Femur (tissue), 1 donor: ENCODE data around the gene LTBP2.
A peak's percentile ranks its signal among the peaks of the same experiment; 100 is the strongest.

Experiments used
- DNase-seq: peaks from one replicate; pipeline ENCODE4 v3.0.0-alpha.2; 2017

LTBP2 gene

DNA sequence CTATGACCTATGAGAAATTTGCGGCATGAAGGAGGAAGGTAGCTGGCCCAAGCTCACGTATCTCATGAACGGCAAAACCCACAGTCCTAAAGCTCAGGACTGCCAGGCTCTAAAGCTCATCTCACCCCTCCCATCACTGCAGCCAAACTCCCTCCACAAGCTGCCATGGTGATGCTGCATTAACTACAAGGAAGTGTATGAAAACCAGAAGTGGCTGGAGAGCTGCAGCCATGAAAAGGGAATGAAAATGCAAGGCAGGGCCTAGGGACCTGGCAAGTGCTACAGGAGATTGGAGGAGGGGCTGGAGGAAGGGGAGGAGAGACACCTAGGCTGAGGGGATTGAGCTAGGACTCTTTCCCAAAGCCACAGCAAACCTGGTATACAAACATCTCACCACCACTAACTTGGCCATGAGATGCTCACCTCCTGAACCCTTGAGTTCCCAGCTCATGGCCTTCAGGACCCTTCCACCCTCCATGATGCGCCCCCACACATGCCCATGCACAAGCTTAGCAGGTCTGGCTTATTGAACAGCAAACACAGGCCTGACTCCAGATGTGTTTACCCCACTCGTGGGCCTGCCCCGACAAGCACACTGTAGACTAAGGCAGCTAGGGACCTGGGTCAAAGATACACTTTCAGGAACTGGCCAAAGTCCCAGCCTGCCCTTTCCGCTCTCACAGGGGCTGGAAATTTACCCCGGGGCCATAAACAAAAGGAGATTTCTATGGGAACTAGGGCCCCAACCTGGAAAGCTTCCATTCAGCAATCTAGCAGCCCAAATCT is 42.0 kb downstream of the LTBP2 start:
- DNase-seq: no peak

DNA sequence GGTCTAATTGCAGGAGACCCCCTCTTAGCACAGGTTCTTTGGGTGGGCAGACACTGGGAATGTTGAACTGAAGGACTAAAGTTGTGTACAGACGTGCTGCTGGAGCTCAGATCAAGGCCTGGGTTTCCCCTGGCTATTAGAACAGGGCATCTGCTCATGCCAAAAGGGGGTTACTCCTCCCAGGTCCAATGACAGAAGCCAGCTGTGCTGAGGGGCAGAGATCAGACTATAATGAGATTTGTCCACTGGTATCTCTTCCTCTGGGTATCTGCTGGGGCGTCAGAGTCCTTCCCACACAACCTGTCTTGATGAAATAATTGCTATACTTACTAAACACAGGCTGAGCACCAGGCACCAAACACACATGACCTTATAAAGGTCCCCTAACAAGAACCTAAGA is 42.6 kb downstream of the LTBP2 start:
- DNase-seq: no peak

DNA sequence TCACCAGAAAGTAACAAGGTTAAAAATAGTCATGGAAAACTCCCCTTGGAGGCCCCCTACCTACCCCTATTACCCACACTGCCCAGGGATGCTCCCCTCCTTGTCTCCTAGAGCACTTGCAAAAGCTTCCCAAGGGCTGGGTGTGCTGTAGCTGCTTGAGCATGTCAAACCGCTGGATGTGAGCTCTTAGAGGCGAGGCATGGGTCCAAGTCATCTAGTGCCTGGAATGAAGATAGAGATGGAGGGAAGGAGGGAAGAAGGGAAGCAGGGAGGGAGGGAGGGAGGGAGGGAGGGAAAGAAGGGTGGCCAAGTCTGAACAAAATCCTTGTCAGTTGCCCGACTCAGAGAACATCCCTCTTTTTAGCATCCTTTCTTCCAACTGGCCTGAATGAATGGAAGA is 43.1 kb downstream of the LTBP2 start:
- no peak for DNase-seq

DNA sequence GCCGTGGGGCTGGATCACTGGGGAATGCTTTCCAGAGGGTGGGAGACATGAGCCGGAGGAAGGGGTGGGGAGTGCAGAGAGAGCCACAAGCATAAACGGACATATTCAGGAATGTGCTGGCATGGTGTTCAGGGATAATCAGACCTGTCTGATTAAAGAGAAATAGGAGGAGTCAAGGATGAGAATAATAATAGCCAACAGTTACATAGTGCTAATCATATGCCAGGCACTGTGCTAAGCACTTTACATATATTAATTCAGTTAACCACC is 43.7 kb downstream of the LTBP2 start:
- no peak for DNase-seq

DNA sequence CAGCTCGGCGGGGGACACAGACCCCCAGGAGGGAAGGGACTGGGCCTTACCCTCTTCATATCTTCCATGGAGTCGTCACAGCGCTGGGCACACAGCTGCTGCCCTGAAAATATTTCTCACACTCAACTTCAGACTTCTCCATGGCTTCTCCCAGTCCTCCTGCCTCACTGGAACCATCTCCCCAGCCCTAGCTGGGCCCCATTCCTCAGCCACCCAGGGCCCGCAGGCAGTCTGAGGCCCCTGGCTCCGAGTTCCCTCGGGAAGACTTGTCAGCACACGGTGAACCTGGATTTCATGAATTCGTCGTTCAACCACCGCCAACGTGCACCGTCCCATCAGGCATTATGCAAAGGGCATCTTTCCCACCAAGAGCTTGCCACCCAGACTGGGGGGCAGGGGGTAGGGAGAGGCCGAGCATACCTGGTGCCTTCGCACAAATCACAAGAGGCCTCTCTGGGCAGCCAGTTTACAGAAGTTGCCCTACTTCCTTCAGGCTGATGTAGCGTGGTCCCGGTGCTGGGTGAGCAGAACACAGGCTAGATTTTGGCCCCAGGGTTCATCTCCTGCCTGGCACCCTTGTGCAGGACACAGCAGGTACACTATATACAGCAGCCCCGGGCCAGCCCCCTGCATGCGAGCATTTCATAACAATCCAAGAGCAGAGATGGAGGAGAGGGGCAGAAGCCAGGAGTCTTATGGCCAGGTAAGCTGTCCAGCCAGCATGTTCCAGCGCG is 44.2 kb downstream of the LTBP2 start:
- no peak for DNase-seq

DNA sequence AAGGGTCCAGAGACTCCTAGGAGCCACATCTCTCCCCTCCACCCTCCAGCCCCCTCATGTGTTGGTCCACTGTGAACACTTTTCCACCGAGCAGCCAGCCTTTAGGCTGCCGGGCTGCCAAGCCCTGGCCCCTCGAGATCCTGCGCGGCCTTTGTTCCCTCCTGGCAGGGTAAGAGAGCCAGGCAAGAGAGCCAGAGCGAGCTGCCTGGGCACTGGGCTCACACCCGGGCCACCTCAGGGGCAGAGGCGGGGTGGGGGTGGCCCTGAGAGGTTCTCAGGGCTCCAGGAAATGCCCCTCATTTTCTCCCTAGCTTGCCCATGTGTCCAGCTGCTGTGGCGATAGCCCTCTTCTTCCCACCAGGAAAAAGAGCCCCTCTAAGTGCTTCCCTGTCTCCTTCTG is 44.8 kb downstream of the LTBP2 start:
- DNase-seq: no peak

DNA sequence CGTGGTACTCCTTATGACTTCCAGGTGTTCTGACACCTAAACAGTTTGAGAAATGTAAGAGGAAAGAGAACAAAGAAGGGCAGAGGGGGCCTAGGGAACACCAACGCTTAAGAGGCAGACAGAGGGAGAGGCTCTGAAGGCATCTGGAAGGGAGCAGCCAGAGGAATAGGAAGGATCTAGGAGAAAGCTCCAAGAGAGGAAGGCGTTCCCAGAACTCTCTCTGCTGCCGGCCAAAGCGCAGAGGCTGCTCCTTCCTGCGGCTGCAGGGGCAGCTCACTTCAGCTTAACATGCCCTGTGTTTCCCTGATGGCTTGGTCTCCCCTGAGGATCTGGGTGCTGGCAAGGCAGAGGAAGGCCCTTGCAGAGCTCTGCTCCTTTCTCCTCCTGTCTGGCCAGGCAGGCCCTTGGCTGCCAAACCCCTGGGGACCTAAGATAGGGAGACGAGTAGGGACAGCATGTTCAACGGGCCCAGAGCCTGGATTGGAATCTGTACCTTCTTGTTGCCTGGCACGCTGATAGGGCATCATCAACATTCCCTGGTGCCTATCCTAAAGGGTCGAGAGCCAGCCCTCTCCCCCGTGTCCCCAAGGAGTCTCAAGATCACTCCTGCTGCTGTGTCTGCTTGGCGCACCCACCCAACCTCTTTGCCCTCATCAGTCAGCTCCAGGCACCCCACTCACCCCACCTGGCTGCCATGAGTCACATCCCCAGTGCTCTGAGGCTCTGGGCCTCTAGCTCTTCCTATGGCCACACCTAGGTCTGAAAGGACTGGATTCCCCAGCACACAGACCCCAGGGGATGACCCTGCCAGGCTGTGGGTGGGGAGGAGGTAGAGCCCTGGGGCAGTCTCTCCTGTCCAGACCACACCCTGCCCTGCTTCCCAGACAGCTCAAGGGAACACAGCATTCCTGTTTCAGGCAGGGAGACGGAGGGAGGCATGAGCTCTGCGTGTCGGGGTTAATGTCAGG is 45.6 kb downstream of the LTBP2 start:
- DNase-seq: no peak

DNA sequence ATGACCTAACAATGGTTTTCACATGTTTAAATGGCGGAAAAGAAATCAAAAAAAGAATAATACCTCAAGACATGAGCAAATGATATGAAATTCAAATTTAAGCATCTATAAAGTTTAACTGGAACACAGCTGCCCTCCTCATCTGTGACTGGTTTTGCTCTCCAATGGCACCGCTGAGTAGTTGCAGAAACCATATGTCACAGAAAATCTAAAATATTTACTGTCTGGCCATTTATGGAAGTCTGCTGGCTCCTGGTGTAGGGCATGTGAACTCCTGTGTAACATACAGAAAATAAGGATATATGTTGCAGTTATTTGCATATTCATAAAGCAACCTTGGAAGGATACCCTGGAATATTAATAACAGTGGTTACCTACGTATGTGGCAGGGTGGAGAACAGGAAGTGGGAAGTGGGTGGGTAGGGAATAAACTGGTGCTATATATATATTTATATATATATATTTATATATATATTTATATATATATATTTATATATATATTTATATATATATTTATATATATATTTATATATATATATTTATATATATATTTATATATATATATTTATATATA is 48.4 kb downstream of the LTBP2 start:
- DNase-seq: no peak

DNA sequence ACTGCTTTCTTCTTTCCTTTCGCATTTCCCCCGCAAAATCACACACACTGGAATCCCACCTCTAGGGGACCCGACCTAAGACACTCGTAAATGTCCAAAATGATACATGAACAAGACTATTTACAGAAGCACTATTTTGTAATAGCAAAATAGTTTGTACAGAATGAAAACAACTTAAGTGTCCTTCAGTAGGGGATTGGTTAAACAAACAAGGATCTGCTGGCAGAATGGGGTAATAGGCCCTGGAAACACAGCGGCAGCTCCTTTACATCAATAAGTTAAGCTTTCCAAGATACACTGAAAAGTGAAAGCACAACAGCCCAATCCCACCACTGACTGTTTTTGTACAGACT is 48.8 kb downstream of the LTBP2 start:
- DNase-seq: no peak

DNA sequence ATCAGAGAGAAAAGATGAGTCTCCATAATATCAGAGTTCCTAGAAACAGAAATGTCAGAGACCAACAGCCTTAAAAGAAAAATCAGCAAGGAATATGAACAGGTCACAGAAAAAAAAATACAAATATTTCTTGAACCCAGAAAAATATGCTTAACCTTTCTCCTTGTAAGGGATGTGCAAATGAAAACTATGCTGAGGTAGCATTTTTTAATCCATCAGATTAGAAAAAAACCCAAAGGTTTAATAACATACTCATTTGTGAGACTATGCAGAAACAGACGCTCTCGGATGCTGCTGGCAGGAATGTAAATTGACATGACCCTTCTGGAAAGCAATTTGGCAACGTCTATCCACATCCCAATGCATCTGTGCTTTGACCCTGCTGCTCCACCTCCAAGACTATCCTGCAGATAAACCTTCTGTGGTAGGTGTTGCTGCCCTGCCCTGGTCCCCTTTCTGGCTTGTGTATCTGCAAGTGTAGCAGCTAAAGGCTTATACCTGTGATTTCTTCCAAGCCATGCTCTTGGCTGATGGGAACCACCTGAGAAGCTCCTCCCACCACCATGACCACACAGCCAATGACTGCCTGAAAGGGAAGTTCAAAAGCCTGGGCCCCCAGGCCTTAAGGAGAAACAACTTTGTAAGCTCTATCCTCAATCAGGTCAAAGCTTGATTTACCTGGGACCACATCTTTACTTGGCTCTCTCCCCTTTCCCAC is 49.4 kb downstream of the LTBP2 start:
- no peak for DNase-seq

DNA sequence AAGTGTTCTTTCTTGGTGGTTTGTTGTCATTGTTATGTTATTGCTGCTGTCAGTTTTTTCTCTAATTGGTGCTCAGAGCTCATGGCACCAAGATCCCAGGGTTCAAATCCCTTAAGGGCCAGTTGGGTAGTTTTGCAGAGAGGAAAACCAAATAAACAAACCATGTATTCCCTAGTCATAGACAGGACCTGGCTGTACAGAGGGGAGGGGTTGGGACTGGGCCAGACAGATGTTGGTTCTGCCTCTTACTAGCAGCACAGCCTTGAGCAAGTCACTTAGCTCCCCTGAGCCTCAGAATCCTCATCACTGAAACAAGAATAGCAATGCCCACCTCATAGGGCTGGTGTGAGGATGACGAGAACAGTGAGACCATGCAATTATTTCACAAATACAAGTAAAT is 53.4 kb downstream of the LTBP2 start:
- DNase-seq: no peak

DNA sequence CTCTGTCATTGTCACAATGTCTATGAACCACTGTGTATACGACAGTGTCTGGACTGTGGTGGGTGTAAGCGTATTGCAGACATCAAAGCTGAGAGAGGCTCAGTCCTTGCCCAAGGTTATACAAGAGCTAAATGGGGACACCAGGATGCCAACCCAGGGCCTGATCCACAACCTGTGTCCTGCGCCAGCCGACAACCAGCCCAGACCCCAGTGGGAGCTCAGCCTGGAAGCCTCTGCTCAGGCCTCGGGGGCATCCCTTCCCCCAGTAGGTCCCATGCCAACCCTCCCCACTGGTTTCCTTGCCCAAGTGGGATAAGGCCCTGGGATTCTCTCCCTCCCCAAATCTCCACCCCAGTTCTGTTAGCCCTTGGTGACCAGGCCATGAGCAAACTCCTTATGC is 54.3 kb downstream of the LTBP2 start:
- no peak for DNase-seq

DNA sequence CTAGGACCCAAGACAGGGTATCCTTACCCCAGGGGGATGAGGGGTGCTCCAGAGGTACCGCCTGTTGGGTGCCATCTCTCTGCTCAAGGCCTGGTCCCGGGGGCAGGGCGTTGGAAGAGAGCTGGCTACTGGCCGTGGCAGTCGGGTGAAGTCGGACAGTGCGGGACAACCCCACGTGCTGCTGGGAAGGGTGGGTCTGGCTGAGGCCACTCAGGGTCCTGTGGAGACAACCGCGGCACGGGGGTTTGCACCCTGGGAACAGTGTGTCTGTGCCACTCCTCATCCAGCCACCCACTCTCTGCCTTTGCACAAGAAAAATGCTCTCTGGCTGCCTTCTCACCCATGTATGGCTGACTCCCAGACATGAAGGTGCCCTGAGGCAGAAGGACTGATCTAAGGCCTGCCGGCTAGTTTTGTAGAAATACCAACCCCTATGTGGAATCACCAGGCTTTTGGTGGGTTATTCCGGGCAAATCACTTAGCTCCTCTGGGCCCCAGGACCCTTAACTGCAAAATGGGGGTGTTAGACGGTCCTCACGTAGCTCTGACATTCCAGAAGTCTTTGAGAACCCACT is 56.5 kb downstream of the LTBP2 start:
- no peak for DNase-seq

DNA sequence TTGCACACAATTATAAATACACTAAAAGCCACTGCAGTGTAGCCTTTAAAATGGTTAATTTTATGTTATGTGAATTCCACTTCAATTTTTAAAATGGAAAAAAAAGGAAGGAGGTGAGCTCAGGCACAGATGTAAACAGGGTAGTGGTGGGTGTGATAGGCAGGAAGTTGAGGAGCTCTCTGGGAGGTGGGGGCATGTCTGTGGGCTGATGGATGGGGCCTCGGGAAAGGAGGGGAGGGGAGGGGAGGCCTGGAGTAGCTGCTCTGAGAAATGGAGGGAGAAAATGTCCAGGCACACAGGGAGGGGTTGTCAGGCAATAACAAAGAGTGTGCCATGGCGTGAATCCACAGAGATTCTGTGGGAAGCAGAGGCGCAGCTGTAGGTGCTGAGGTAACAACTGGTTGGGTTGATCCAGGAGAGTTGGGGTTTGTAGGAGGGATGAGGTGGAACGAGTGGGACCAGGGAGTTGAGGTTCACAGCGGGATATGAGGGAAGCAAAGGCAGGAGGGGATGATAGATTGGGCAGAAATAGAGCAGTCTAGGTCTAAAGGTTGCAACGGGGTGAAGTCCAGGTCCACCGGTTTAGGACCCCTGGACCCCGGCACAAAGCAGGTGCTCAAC is 57.2 kb downstream of the LTBP2 start:
- DNase-seq: no peak

DNA sequence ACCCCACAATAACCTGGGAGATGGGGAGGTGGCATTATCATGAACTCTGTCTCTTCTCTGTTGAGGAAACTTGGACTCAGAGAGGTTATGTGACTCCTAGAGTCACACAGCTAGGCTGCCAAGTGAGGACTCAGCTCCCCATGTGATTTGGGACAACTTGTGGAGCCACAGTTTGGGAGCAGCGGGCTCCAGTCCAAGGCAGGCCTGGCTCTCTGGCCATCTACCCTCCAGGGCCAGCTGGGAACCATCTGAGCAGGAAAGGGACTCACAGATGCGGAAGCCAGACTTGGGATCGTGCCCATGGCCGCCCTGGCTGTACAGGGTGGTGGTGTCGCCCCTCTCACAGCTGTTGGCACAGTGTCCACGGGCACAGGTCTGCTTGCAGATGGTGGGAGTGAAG is 59.4 kb downstream of the LTBP2 start:
- DNase-seq: peak; percentile 75

DNA sequence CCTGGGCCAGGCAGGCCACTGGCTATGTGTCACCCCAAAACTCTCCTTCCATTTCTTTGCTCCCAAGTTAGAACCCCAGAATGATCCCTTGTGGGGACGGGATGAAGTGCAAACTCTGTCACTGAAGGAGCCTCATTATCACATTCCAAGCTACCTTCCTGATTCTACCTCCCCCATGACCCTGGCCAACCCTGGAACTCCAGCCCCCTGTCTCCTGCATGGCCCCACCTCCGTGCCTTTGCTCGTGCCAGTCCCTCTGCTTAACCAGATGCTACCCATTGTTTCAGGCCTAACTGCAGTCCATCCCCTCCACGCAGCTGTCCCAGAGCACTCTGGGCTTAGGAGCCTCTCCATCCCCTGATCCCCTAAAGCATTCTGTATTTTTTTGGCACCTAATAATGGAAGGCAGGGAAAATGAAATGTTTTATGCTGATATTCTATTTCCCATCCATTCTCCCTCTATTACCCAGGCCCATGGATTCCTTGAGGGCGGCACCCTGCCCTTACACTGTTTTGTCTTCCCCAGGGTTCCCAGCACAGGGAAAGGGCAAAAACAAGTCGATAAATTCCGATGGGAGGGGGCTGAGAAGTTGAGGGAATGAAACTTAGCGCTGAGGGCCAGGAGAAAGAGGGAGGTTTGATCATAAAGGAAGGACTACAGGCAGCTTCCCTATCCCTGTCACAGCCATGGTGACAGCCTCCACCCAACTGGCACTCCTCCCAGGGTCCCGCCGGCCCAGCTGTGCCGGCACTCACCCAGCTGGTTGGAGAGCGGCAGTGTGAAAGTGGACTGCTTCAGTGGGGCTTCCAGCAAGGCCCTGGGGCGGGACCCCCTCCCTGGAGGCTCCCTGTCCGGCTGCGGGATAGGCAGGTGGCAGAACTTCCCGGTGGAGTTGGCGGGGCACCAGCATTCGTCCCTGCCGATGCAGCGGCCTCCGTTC is 60.3 kb downstream of the LTBP2 start:
- DNase-seq: peak; percentile 68

DNA sequence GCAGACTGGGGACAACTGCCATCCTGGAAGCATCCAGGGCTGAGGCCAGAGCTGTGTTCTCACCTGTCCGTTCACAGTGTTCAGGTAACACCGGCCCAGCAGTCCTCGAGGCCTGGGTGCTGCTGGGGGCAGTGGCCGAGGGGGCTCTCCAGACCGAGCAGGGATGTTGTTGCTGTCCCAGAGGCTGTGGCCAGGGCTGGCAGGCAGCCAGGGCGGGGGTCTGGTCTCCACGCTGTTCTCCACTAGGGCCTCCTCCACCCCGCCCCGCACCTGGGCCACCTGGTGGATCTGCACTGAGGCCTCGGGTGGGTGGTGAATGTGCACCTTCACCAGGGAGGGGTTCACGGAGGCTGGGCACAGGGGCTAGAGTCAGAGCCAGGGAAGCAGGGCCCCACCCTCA is 61.0 kb downstream of the LTBP2 start:
- no peak for DNase-seq

DNA sequence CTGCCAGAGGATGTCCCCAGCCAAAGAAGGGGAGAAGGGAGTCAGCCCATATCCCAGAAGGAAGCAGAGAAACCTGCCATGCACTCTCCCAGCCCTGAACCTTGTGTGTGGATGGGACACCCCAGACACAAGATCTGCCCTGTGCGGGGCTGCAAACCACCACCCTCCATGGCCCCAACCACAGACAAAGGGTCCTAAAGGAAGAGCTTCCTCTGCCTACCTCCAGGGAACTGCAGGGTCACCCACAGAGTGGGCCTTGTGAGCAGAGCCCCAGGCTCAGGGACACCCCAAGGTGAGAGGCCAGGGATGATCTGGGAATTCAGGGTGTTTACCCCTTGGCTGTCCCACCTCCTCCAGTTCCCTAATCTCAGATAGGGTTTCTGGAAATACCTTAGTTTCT is 62.0 kb downstream of the LTBP2 start:
- DNase-seq: no peak

DNA sequence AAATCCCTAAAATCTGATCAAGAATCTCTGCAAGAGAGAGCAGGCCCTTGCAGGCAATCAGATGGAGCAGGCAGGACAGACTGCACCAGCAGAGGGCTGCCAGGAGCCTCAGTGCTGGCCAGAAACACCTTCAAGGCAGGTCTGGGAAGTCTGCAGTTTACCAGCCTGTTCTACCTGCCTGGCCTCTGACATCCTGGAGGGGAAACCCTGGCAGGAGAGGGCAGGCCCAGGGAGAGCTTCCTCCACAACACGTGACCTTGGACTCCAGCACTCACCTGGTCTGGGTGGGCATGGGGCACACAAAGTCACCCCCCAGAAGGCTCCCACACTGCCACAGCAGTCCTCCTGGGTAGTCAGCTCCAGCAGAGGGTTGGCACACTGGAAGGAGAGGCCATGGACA is 62.4 kb downstream of the LTBP2 start:
- DNase-seq: no peak

DNA sequence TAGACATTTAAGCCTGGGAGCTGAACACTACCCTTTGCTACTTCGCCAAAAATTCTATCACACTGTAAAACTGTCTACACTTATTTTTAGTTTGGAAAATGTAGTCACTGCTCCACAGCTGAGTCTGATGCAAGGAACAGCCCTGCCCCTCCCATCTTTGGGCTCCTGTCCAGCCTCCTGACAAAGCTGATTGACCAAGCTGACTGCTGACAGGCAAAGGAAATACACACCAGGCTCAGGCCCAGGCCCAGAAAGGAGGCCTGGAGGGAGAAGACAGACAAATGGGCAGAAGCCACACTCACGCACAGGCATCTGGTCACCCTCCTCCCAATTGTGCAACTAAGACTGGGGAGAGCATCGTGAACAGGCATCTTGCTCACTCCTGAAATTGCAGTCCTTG is 63.2 kb downstream of the LTBP2 start:
- DNase-seq: peak; percentile 75
